MCF 10A (cell line): ENCODE results near the gene OR4D6. TPM values are rescaled to one million over a fixed set of nuclear protein-coding genes. Genes with fewer than 3 reads are reported as not detected.
"Not testable (repeated sequence)": the region's sequence is repeated elsewhere in the genome, so short reads cannot be mapped to it uniquely, and the experiment has no call there.

Experiments
- BruUV-seq: library from RNA; stranded (reverse); fragments of 400-500 nt; replicated peaks from 2 replicates; lab custom pipeline; 2021; lab: Mats Ljungman, UMichigan
- CTCF ChIA-PET: fragments of 300-600 bp; sonication (Branson Sonifier 250); formaldehyde crosslinking; extraction: SDS; loops from one replicate; lab custom pipeline; 2021; ENCODE audit warnings: antibody characterized with exemption, inconsistent platforms; lab: Yijun Ruan, JAX
- POLR2A ChIA-PET: fragments of 300-600, 350-650 bp; sonication (Branson Sonifier 250); formaldehyde crosslinking; extraction: SDS; loops from one replicate; lab custom pipeline; 2020; ENCODE audit warnings: antibody characterized with exemption, inconsistent platforms; lab: Yijun Ruan, JAX
- DNase-seq: peaks from one replicate; pipeline ENCODE4 v3.0.0-alpha.2; 2018; ENCODE audit not compliant: unreplicated experiment
- H3K27ac Mint-ChIP-seq: one replicate; pipeline ENCODE4 v1.8.0; 2022; ENCODE audit warnings: mild to moderate bottlenecking, low read depth, mixed read lengths; ENCODE audit not compliant: unreplicated experiment
- H3K27me3 Mint-ChIP-seq: one replicate; pipeline ENCODE4 v1.8.0; 2022; ENCODE audit warnings: mixed read lengths; ENCODE audit not compliant: insufficient read depth, unreplicated experiment
- H3K36me3 Mint-ChIP-seq: one replicate; pipeline ENCODE4 v1.8.0; 2022; ENCODE audit warnings: mild to moderate bottlenecking, moderate library complexity, mixed read lengths; ENCODE audit not compliant: insufficient read depth, unreplicated experiment
- H3K4me1 Mint-ChIP-seq: one replicate; pipeline ENCODE4 v1.8.0; 2022; ENCODE audit warnings: mixed read lengths; ENCODE audit not compliant: insufficient read depth, unreplicated experiment
- H3K4me3 Mint-ChIP-seq: one replicate; pipeline ENCODE4 v1.8.0; 2022; ENCODE audit warnings: mild to moderate bottlenecking, moderate library complexity, mixed read lengths; ENCODE audit not compliant: unreplicated experiment
- H3K9me3 Mint-ChIP-seq: one replicate; pipeline ENCODE4 v1.8.0; 2022; ENCODE audit warnings: mixed read lengths; ENCODE audit not compliant: unreplicated experiment
- CTCF ChIP-seq: fragments of 200-600 bp; IDR thresholded peaks from one replicate; pipeline ENCODE4 v1.8.0; 2022; ENCODE audit warnings: antibody characterized with exemption, mild to moderate bottlenecking; ENCODE audit not compliant: unreplicated experiment
- intact Hi-C: fragments of 100-400 bp; cut with micrococcal nuclease; formaldehyde crosslinking; loops from 2 replicates; pipeline ENCODE4 v1.14.1; 2022
- total RNA-seq: library from RNA; stranded (reverse); gene quantifications from 2 replicates; pipeline ENCODE4 v1.2.3, GENCODE V29; 2022

Gene OR4D6
- total RNA-seq, 1 experiment from 2014 or later: not detected

GRCh38 chr11:59437770-59438169 is 19.0 kb upstream of the OR4D6 start:
- no peaks in the 10 kb centered on the region for H3K36me3 Mint-ChIP-seq
- CTCF ChIA-PET: interaction anchor here (0.9 to 1.3 kb wide), 3 partner anchors 8 to 1350 kb away, joined by 4 to 8 read pairs (median 6); partner anchors contain the start of gene DTX4
- intact Hi-C loops: no loop called here

DNA sequence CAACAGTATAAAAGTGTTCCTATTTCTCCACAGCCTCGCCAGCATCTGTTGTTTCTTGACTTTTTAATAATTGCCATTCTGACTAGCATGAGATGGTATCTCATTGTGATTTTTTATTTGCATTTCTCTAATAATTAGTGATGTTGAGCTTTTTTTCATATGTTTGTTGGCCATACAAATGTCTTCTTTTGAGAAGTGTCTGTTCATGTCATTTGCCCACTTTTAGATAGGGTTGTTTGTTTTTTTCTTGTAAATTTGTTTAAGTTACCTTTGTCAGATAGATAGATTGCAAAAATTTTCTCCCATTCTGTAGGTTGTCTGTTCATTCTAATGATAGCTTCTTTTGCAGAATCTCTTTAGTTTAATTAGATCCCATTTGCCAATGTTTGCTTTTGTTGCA is 11.1 kb upstream of the OR4D6 start:
- H3K4me3 Mint-ChIP-seq, H3K27ac Mint-ChIP-seq, BruUV-seq, H3K4me1 Mint-ChIP-seq, DNase-seq, POLR2A ChIA-PET, H3K36me3 Mint-ChIP-seq, H3K9me3 Mint-ChIP-seq, intact Hi-C loops: not testable (repeated sequence)
- CTCF ChIA-PET: interaction anchor here (0.7 to 1.2 kb wide), 3 partner anchors 17 to 51 kb away, joined by 3 read pairs; no protein-coding TSS in a partner anchor
- peaks cover 12% of the 10 kb centered on the region for H3K27me3 Mint-ChIP-seq

More at GRCh38 chr11:59437770-59438169, 19.0 kb upstream of the OR4D6 start:
- no peaks in the 10 kb centered on the region for H3K4me1 Mint-ChIP-seq
- no TSS peak for BruUV-seq
- H3K4me3 Mint-ChIP-seq: no peak overlapping the region
- DNase-seq: no peak
- H3K27me3 Mint-ChIP-seq: peaks cover 59% of the 10 kb centered on the region
- no peak for TF ChIP-seq CTCF
- H3K9me3 Mint-ChIP-seq: no peaks in the 10 kb centered on the region
- no peak overlapping the region for H3K27ac Mint-ChIP-seq
- POLR2A ChIA-PET: interaction anchor here (0.6 kb wide), 1 partner anchor 640 kb away, joined by 4 read pairs; no protein-coding TSS in a partner anchor

GRCh38 chr11:59448484-59448883 is 8.3 kb upstream of the OR4D6 start:
- ChIA-PET POLR2A (no interaction called here), CTCF (no interaction called here)
- no peak for TF ChIP-seq CTCF
- Mint-ChIP-seq H3K27ac (no peak overlapping the region), H3K36me3 (no peaks in the 10 kb centered on the region), H3K4me3 (no peak overlapping the region), H3K4me1 (no peaks in the 10 kb centered on the region), H3K27me3 (peaks cover 22% of the 10 kb centered on the region), H3K9me3 (peaks cover 8% of the 10 kb centered on the region)
- DNase-seq: no peak
- no TSS peak for BruUV-seq
- intact Hi-C loops: no loop called here

DNA sequence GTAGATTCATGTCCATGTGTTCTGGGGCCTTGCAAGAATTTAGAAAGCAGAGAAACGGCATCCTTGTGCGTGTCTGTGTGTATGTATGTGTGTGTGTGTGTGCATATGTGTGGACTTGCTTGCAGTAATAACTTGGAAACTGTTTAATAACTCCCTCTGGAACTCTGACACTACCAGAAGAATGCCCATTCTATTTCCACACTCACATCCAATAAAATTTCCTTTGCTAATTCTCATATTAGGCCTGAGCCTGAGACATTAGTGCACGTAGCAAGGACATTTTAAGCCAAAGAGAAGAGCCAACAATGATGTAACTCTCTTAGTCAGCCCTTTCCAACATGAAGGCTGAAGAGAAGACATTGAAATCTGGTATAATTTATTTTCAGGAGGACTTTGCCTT is 3.2 kb downstream of the OR4D6 start:
- TF ChIP-seq CTCF: no peak
- H3K27ac Mint-ChIP-seq: no peak overlapping the region
- POLR2A ChIA-PET: no interaction called here
- H3K27me3 Mint-ChIP-seq: no peaks in the 10 kb centered on the region
- DNase-seq: no peak
- H3K4me1 Mint-ChIP-seq: no peaks in the 10 kb centered on the region
- no TSS peak for BruUV-seq
- CTCF ChIA-PET: interaction anchor here (1.2 kb wide), 1 partner anchor 402 kb away, joined by 4 read pairs; no protein-coding TSS in a partner anchor
- no peaks in the 10 kb centered on the region for H3K36me3 Mint-ChIP-seq
- intact Hi-C loops: no loop called here
- H3K9me3 Mint-ChIP-seq: no peaks in the 10 kb centered on the region
- no peak overlapping the region for H3K4me3 Mint-ChIP-seq
